Purkinje cell (primary cell): ENCODE results near the gene PCDHB6. TPM values are rescaled to one million over a fixed set of nuclear protein-coding genes. Genes with fewer than 3 reads are reported as not detected.

Experiments used
- polyA plus RNA-seq: library from polyadenylated mRNA; unstranded; fragments of >200 nt; fragmentation: Nextera tagmentation; gene quantifications from 2 replicates; pipeline ENCODE4 v1.2.1, GENCODE V29; 2014

The PCDHB6 gene
- polyA plus RNA-seq = 1.0 and 1.4 TPM in 2 replicates

DNA sequence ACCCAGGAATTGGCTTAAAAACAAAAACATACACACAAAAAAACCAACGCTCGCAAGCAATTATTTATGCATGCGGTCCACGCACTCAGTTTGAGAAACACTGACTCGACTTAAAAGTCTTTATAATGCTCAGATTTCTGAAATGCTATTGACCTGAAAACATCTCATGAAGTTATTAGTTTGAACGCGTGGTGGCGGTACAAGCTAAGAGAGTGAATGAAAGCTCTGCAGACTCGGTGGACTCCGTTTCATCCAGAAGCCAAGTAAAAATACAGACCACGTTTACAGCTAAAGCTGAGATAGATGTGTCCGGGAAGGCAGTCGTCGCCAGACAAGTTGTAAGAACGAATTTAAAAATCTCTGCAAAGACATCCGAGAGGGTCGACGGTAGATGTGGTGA lies at the start of gene PCDHB6:
Gene PCDHB6, plus strand, starts transcription at position 246 of the 400 bp plus-strand sequence. CDS start 201 bp downstream, outside the sequence.

DNA sequence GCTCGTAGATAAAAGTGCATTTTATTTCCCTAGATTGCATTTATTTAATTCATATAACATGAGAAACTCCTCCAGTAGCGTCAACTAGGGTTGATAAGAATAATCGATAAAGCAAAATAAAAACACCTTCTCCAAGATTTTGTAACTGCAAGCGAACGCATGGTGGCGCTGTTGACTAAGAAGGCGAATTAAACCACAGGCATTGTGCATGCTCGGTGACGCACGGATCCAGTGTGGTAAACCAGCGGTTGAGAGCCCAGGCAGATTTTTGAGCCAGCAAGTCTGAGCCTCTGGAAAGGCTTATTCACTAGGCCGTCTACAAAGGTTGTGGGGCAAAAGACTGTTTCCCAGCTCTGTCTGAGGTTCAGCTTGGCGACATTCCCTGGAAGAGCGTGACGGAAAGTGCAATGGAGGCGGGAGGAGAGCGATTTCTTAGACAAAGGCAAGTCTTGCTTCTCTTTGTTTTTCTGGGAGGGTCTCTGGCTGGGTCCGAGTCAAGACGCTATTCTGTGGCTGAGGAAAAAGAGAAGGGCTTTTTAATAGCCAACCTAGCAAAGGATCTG lies 49.5 kb upstream of the PCDHB6 start, which contains the start of gene PCDHB3:
Gene PCDHB3, plus strand, starts transcription at position 231 of the 563 bp plus-strand sequence. Its CDS starts 177 bp downstream, at position 408.

DNA sequence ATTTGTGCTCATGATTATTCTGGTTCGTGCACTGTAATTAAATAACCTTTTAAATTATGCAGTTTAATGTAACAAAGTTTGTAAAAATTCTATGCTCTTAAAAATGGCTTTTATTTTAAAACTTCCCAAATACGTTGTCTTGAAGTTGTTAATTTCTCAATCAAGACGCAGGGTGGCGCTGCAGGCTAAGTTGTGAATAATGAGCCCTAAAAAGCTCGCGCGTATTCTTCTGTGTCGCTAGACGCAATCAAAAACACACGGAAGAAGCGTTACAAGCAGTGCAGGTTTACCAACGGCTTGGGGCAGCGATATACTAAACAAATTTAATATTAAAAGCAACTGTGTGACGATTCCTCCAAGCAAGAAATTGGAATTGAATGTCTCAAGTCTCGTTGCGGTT lies 28.3 kb upstream of the PCDHB6 start, which contains the start of gene PCDHB4:
Gene PCDHB4, plus strand, starts transcription at position 256 of the 400 bp plus-strand sequence. CDS start 181 bp downstream, outside the sequence.

DNA sequence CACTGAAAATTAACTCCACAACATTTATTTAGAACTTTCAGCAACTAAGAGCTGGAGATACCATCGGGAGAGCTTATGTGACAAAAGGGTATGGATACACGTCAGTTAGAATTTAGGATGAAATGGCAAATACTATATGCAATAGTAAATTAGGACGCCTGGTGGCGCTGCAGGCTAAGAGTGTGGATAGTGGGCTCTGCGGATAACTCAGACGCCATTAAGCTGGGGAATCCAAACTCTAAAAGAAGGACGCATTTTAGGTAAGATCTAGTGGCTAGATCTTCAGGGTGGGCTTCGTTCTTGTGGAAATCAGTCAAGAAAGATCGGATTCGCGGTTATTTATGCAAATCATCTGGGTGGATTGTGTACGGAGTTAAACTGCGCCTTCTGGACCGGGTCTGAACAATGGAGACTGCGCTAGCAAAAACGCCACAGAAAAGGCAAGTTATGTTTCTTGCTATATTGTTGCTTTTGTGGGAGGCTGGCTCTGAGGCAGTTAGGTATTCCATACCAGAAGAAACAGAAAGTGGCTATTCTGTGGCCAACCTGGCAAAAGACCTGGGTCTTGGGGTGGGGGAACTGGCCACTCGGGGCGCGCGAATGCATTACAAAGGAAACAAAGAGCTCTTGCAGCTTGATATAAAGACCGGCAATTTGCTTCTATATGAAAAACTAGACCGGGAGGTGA lies 14.7 kb upstream of the PCDHB6 start, which contains the start of gene PCDHB5:
Gene PCDHB5, plus strand, starts transcription at position 177 of the 688 bp plus-strand sequence. Its CDS starts 229 bp downstream, at position 406.

DNA sequence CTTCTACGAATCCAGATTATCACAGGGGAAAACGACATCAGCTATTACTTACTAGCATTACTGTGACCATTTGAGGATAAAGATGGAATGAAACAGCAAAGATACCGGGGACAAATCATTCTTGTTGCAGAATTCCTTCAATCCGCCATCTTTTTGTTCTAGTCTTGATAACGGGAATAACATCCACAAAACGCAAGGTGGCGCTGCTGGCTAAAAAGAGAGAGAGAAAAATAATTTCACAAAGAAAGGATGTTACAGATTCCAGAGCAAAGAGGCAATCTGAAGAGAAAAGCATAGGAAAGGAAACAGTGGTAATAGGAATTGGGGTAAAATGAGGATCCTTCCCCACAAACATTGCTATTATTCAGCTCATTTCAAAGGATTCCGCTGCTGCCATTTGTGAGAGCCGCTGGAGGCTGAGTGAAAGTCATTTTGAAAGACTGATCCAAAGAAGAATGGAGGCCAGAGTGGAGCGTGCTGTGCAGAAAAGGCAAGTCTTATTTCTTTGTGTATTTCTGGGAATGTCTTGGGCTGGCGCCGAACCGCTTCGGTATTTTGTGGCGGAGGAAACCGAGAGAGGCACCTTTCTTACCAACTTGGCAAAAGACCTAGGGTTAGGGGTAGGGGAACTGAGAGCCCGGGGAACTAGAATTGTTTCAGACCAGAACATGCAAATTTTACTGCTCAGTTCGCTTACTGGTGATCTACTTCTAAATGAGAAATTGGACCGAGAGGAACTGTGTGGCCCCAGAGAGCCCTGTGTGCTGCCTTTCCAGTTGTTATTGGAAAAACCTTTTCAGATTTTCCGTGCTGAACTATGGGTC lies 22.7 kb downstream of the PCDHB6 start, which contains the start of gene PCDHB7:
Gene PCDHB7, plus strand, starts transcription at position 264 of the 824 bp plus-strand sequence. Its CDS starts 192 bp downstream, at position 456.

DNA sequence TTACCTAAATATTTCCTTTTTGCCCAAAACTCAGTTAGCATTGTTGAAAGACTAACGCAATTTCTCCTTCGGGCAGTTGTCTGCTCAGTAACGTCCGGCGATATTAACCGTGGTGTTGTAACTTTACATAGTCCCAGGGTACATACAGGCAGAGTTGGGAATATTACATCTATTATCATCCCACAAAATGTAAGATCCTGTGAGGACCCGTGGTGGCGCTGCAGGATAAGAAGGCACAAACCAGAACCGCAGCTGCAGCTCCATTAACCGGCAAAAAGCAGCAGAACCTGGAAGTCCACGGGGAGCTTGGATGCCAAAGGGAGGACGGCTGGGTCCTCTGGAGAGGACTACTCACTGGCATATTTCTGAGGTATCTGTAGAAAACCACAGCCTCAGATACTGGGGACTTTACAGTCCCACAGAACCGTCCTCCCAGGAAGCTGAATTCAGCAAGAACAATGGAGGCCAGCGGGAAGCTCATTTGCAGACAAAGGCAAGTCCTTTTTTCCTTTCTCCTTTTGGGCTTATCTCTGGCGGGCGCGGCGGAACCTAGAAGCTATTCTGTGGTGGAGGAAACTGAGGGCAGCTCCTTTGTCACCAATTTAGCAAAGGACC lies 27.8 kb downstream of the PCDHB6 start, which contains the start of gene PCDHB8:
Gene PCDHB8, plus strand, starts transcription at position 214 of the 615 bp plus-strand sequence. Its CDS starts 245 bp downstream, at position 459.

DNA sequence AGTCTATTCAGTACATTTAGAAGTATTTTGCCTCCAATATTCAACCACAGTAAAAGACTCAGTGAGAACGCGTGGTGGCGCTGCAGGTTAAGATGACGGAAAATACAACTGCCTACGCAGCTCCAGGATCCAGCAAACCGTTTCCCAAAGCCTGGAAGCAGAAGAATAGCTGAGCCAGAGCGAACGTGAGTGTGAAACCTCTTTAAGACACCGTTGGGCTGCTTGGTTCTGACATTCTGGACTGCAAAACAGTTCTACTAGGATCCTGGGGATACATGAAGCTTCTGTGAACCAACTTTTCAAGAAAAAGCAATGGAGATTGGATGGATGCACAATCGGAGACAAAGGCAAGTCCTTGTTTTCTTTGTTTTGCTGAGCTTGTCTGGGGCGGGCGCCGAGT lies 32.4 kb downstream of the PCDHB6 start, which contains the start of gene PCDHB16:
Gene PCDHB16, plus strand, starts transcription at position 140 of the 400 bp plus-strand sequence. Its CDS starts 173 bp downstream, at position 313.

DNA sequence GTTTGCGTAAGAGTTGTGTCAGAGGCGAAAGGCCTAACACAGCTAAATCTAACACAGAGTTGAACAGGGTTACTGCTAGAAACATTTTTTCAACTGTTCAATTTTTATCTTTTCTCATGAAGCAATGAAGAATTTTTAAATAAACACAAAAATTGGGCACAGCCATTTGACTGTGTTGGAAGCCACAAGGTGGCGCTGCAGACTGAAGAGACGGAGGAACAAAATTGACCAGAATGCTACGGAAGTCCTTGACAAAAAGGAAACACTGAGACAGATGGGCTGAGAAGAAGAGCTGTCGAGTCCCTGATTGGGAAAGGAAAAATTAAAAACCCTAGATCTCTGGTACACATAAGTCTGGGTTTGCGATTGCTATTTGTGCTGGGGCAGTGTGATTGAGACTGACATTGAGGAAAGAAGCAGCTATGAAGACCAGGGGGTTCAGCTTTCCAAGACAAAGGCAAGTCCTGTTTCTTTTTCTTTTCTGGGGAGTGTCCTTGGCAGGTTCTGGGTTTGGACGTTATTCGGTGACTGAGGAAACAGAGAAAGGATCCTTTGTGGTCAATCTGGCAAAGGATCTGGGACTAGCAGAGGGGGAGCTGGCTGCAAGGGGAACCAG lies 37.1 kb downstream of the PCDHB6 start, which contains the start of gene PCDHB9:
Gene PCDHB9, plus strand, starts transcription at position 265 of the 616 bp plus-strand sequence. Its CDS starts 158 bp downstream, at position 423.

DNA sequence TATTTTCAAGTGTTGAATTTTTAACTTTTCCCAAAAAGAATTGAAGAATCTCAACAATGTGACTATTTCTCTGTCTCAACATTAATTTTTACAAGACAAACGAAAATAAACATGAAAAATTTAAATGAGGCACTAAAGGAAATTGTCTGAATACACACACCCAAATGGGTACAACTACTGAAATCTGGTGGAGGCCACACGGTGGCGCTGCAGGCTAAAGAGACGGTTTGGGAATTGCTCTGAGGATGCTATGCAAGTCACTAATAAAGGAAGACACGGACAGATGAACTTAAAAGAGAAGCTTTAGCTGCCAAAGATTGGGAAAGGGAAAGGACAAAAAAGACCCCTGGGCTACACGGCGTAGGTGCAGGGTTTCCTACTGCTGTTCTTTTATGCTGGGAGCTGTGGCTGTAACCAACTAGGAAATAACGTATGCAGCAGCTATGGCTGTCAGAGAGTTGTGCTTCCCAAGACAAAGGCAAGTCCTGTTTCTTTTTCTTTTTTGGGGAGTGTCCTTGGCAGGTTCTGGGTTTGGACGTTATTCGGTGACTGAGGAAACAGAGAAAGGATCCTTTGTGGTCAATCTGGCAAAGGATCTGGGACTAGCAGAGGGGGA lies 42.4 kb downstream of the PCDHB6 start, which contains the start of gene PCDHB10:
Gene PCDHB10, plus strand, starts transcription at position 244 of the 616 bp plus-strand sequence. Its CDS starts 200 bp downstream, at position 444.

DNA sequence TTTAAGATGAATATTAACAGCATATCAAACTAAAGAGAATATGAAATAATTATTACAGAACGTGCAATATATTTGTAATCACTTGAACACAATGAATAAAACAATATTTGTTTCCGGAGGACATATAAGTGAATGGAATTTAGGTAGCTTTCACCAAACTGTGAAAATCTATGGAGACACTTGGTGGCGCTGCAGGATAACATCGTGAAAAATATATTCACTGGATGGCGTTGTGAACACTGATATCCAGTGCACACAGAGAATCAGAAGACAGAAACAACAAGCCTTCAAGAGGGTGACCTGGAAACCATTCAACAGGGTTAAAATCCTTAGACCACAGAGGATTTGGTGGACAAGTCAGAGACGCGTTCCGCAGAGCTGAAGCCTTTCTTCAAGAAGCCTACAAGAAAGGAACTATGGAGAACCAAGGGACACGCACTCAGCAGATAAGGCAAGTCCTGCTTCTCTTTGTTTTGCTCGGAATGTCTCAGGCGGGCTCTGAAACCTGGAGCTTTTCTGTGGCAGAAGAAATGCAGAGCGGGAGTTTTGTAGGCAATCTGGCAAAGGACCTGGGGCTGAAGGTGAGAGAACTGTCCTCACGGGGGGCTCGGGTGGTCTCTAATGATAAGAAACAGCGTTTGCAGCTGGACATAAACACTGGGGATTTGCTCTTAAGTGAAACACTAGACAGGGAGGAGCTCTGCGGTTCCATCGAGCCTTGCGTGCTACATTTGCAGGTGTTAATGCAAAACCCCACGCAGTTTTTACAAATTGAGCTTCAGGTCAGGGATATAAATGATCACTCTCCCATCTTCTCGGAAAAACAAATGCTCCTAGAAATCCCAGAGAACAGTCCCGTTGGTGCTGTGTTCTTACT lies 49.7 kb downstream of the PCDHB6 start, which contains the start of gene PCDHB11:
Gene PCDHB11, plus strand, starts transcription at position 269 of the 877 bp plus-strand sequence. Its CDS starts 148 bp downstream, at position 417.

Other genes with a start within 250 kb of the PCDHB6 start
- gene PCDHAC1, start 223.8 kb upstream of the PCDHB6 start, polyA plus RNA-seq = 11.6 and 30.0 TPM in 2 replicates
- gene PCDHAC2, start 183.6 kb upstream of the PCDHB6 start, polyA plus RNA-seq = 22.6 and 36.9 TPM in 2 replicates
- not detected in 2 replicates for gene PCDHB1, start 98.7 kb upstream of the PCDHB6 start, polyA plus RNA-seq
- 4.7 and 8.3 TPM in 2 replicates for gene PCDHB2, start 55.4 kb upstream of the PCDHB6 start, polyA plus RNA-seq
- gene PCDHB3, start 49.6 kb upstream of the PCDHB6 start, polyA plus RNA-seq = 3.7 and 7.5 TPM in 2 replicates
- gene PCDHB4, start 28.2 kb upstream of the PCDHB6 start, polyA plus RNA-seq = 6.0 and 16.8 TPM in 2 replicates
- gene PCDHB5, start 14.9 kb upstream of the PCDHB6 start, polyA plus RNA-seq = 2.1 and 4.8 TPM in 2 replicates
- gene PCDHB7, start 22.6 kb downstream of the PCDHB6 start, polyA plus RNA-seq = 0.78 TPM in 1 of 2 replicates, not detected in the other
- gene PCDHB8, start 27.7 kb downstream of the PCDHB6 start, polyA plus RNA-seq = not detected in 2 replicates
- gene PCDHB16, start 32.3 kb downstream of the PCDHB6 start, polyA plus RNA-seq = 0.09 and 0.70 TPM in 2 replicates
- gene PCDHB9, start 37.1 kb downstream of the PCDHB6 start, polyA plus RNA-seq = 0.21 and 0.81 TPM in 2 replicates
- 1.2 and 3.6 TPM in 2 replicates for gene PCDHB10, start 42.3 kb downstream of the PCDHB6 start, polyA plus RNA-seq
- 1.1 and 1.6 TPM in 2 replicates for gene PCDHB11, start 49.6 kb downstream of the PCDHB6 start, polyA plus RNA-seq
- 2.6 and 2.8 TPM in 2 replicates for gene PCDHB12, start 58.7 kb downstream of the PCDHB6 start, polyA plus RNA-seq
- gene PCDHB13, start 63.9 kb downstream of the PCDHB6 start, polyA plus RNA-seq = 2.0 and 5.2 TPM in 2 replicates
- 5.3 and 5.4 TPM in 2 replicates for gene PCDHB14, start 73.3 kb downstream of the PCDHB6 start, polyA plus RNA-seq
- gene PCDHB15, start 95.3 kb downstream of the PCDHB6 start, polyA plus RNA-seq = 28.7 and 30.0 TPM in 2 replicates
- not detected in 2 replicates for gene SLC25A2, start 154.0 kb downstream of the PCDHB6 start, polyA plus RNA-seq
- 374 and 453 TPM in 2 replicates for gene TAF7, start 170.7 kb downstream of the PCDHB6 start, polyA plus RNA-seq
- 0.69 TPM in 1 of 2 replicates, not detected in the other for gene PCDHGA1, start 180.5 kb downstream of the PCDHB6 start, polyA plus RNA-seq
- 1.9 TPM in 1 of 2 replicates, not detected in the other for gene PCDHGA2, start 188.7 kb downstream of the PCDHB6 start, polyA plus RNA-seq
- gene PCDHGA3, start 193.8 kb downstream of the PCDHB6 start, polyA plus RNA-seq = 1.3 and 4.3 TPM in 2 replicates
- gene PCDHGB1, start 200.0 kb downstream of the PCDHB6 start, polyA plus RNA-seq = not detected in 2 replicates
- gene PCDHGA4, start 205.0 kb downstream of the PCDHB6 start, polyA plus RNA-seq = 0.27 TPM in 1 of 2 replicates, not detected in the other
- gene PCDHGB2, start 209.9 kb downstream of the PCDHB6 start, polyA plus RNA-seq = 0.08 and 2.9 TPM in 2 replicates
- 2.2 and 2.5 TPM in 2 replicates for gene PCDHGA5, start 214.1 kb downstream of the PCDHB6 start, polyA plus RNA-seq
- 0.06 and 1.2 TPM in 2 replicates for gene PCDHGB3, start 220.2 kb downstream of the PCDHB6 start, polyA plus RNA-seq
- gene PCDHGA6, start 223.8 kb downstream of the PCDHB6 start, polyA plus RNA-seq = 0.30 and 0.60 TPM in 2 replicates
- 0.73 and 1.8 TPM in 2 replicates for gene PCDHGA7, start 232.7 kb downstream of the PCDHB6 start, polyA plus RNA-seq
- gene PCDHGB4, start 237.6 kb downstream of the PCDHB6 start, polyA plus RNA-seq = 1.8 and 2.1 TPM in 2 replicates
- 0.11 and 0.13 TPM in 2 replicates for gene PCDHGA8, start 242.6 kb downstream of the PCDHB6 start, polyA plus RNA-seq
- 0.32 TPM in 1 of 2 replicates, not detected in the other for gene PCDHGB5, start 247.9 kb downstream of the PCDHB6 start, polyA plus RNA-seq